ENCODE results near the gene ANP32A. TPM values are rescaled to one million over a fixed set of nuclear protein-coding genes. Genes with fewer than 3 reads are reported as not detected.

ANP32A gene
- total RNA-seq, 1 experiment from 2014 or later, result 250 TPM

DNA sequence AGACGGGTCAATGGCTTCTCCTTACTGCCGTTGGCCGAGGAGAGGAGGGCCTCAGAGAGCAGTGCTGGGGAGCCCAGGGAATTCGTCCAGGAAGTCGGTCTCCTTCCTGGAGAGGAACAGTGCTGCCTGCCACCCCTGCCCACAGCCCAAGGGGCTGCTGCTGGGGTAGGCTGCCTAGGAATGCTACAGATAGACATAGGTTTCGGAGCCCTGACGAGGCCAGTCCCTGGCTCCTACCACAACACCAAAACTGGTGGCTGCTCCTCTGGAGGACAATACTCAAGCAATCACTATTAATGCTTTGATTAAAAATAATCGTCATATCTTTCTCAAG, 30.5 kb downstream of the ANP32A start:
- H3K36me3 Mint-ChIP-seq (ENCODE audit: insufficient read depth, unreplicated experiment), result peaks cover 30% of the 10 kb centered on the region
- H3K4me3 Mint-ChIP-seq (ENCODE audit: low read depth, unreplicated experiment), result no peak overlapping the region
- TF ChIP-seq, protein P1, sequence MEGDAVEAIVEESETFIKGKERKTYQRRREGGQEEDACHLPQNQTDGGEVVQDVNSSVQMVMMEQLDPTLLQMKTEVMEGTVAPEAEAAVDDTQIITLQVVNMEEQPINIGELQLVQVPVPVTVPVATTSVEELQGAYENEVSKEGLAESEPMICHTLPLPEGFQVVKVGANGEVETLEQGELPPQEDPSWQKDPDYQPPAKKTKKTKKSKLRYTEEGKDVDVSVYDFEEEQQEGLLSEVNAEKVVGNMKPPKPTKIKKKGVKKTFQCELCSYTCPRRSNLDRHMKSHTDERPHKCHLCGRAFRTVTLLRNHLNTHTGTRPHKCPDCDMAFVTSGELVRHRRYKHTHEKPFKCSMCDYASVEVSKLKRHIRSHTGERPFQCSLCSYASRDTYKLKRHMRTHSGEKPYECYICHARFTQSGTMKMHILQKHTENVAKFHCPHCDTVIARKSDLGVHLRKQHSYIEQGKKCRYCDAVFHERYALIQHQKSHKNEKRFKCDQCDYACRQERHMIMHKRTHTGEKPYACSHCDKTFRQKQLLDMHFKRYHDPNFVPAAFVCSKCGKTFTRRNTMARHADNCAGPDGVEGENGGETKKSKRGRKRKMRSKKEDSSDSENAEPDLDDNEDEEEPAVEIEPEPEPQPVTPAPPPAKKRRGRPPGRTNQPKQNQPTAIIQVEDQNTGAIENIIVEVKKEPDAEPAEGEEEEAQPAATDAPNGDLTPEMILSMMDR (IDR thresholded peaks at IDR 0.05; ENCODE audit: unreplicated experiment), result no peak
- BruUV-seq (replicated peaks), result no TSS peak
- no peaks in the 10 kb centered on the region for H3K9me3 Mint-ChIP-seq (ENCODE audit: low read depth, unreplicated experiment)
- no peaks in the 10 kb centered on the region for H3K27me3 Mint-ChIP-seq (ENCODE audit: unreplicated experiment)
- intact Hi-C loops (cut with micrococcal nuclease; ENCODE audit: unreplicated experiment), result no loop called here
- DNase-seq, result no peak
- H3K27ac Mint-ChIP-seq (ENCODE audit: unreplicated experiment), result no peak overlapping the region
- peaks cover 58% of the 10 kb centered on the region for H3K4me1 Mint-ChIP-seq (ENCODE audit: low read depth, unreplicated experiment)
- CTCF ChIA-PET, result no interaction called here

DNA sequence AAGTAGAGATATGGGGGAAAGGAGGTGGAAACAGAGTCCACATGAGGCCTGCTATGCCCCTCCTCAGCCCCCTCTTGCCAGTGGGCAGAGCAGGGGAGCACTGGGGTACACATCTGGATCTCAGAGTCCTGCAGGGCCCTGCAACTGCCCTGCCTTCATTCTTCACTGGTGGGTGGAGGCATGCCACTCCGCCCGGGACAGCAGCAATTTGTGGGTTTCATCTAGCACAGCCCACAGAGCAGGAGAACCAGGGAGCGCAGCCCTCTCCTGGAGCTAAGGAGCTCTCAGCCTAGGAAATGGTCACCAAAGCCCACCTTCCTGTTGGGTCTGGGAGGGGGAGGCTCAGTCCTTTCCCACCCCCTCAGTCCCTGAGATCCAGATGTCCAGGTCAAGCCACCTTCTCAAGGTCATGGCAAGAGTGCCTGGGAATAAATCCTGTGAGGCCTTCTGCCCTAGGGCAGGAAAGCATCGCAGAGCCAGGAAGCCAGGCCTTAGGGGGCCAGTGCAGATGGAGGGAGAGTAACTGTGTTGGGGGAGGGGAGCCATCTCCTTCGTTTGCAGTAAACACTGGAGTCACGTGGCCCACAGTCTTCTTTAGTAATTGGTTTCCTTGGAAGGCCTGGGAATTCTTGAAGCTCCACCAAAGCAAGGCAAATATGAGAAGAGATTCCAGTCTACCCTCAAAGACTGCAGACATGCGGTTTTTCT, 31.0 kb downstream of the ANP32A start:
- H3K4me1 Mint-ChIP-seq (ENCODE audit: low read depth, unreplicated experiment), result peaks cover 53% of the 10 kb centered on the region
- intact Hi-C loops (cut with micrococcal nuclease; ENCODE audit: unreplicated experiment), result no loop called here
- H3K27me3 Mint-ChIP-seq (ENCODE audit: unreplicated experiment), result no peaks in the 10 kb centered on the region

GRCh38 chr15:68789091-68789490, 31.6 kb downstream of the ANP32A start:
- no peaks in the 10 kb centered on the region for H3K27me3 Mint-ChIP-seq (ENCODE audit: unreplicated experiment)
- no peak overlapping the region for H3K27ac Mint-ChIP-seq (ENCODE audit: unreplicated experiment)
- H3K4me1 Mint-ChIP-seq (ENCODE audit: low read depth, unreplicated experiment), result peaks cover 47% of the 10 kb centered on the region
- intact Hi-C loops (cut with micrococcal nuclease; ENCODE audit: unreplicated experiment), result no loop called here
- no TSS peak for BruUV-seq (replicated peaks)
- CTCF ChIA-PET, result interaction anchor here (0.5 to 1.2 kb wide), 2 partner anchors 16 to 48 kb away, joined by 3 to 4 read pairs; no protein-coding TSS in a partner anchor
- TF ChIP-seq, protein P1 (IDR thresholded peaks at IDR 0.05; ENCODE audit: unreplicated experiment), result no peak
- H3K4me3 Mint-ChIP-seq (ENCODE audit: low read depth, unreplicated experiment), result no peak overlapping the region
- peaks cover 31% of the 10 kb centered on the region for H3K36me3 Mint-ChIP-seq (ENCODE audit: insufficient read depth, unreplicated experiment)
- DNase-seq, result no peak
- H3K9me3 Mint-ChIP-seq (ENCODE audit: low read depth, unreplicated experiment), result no peaks in the 10 kb centered on the region

More for the DNA sequence above, 31.0 kb downstream of the ANP32A start:
- no TSS peak for BruUV-seq (replicated peaks)
- Mint-ChIP-seq H3K36me3 (ENCODE audit: insufficient read depth, unreplicated experiment) (peaks cover 26% of the 10 kb centered on the region), H3K9me3 (ENCODE audit: low read depth, unreplicated experiment) (no peaks in the 10 kb centered on the region), H3K27ac (ENCODE audit: unreplicated experiment) (no peak overlapping the region), H3K4me3 (ENCODE audit: low read depth, unreplicated experiment) (no peak overlapping the region)
- CTCF ChIA-PET, result interaction anchor here (0.5 kb wide), 1 partner anchor 48 kb away, joined by 4 read pairs; no protein-coding TSS in a partner anchor
- TF ChIP-seq, protein P1 (IDR thresholded peaks at IDR 0.05; ENCODE audit: unreplicated experiment), result no peak
- no peak for DNase-seq

DNA sequence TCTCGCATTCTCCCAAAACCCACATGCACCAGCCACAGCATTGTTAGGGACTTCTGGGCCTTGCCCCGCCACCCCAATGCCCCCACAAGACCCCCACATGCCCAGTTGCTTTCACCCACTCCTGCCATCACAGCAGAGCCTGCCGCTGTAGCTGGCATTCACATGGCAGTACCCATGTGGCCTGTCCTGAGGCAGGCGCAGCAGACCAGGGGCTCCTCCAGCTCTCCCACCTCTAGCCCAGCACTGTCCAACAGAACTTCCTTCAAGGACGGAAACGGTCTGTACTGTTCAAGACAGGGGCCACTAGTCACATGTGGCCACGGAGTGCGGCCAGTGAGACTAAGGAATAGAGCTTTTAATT, 32.5 kb downstream of the ANP32A start:
- TF ChIP-seq, protein P1 (IDR thresholded peaks at IDR 0.05; ENCODE audit: unreplicated experiment), result no peak
- H3K4me1 Mint-ChIP-seq (ENCODE audit: low read depth, unreplicated experiment), result peaks cover 41% of the 10 kb centered on the region

More for the DNA sequence above, 32.5 kb downstream of the ANP32A start:
- peaks cover 39% of the 10 kb centered on the region for H3K36me3 Mint-ChIP-seq (ENCODE audit: insufficient read depth, unreplicated experiment)
- CTCF ChIA-PET, result interaction anchor here (0.8 to 1.2 kb wide), 2 partner anchors 16 to 235 kb away, joined by 3 to 6 read pairs; no protein-coding TSS in a partner anchor
- H3K9me3 Mint-ChIP-seq (ENCODE audit: low read depth, unreplicated experiment), result no peaks in the 10 kb centered on the region
- no peak overlapping the region for H3K4me3 Mint-ChIP-seq (ENCODE audit: low read depth, unreplicated experiment)
- no peak overlapping the region for H3K27ac Mint-ChIP-seq (ENCODE audit: unreplicated experiment)
- no peaks in the 10 kb centered on the region for H3K27me3 Mint-ChIP-seq (ENCODE audit: unreplicated experiment)
- BruUV-seq (replicated peaks), result no TSS peak
- no peak for DNase-seq
- intact Hi-C loops (cut with micrococcal nuclease; ENCODE audit: unreplicated experiment), result no loop called here
